K562 (cell line): ENCODE results near the gene FADS1. TPM values are rescaled to one million over a fixed set of nuclear protein-coding genes. Genes with fewer than 3 reads are reported as not detected.

Source experiments
- ATAC-seq: fragments of 200-7000 bp; cut with Tn5 transposase; 3 replicates; pipeline ENCODE4 v1.9.1; 2020; ENCODE audit warnings: moderate library complexity
- BruUV-seq: library from RNA; stranded (reverse); fragments of 400-500 nt; replicated peaks from 2 replicates; lab custom pipeline; 2021; lab: Mats Ljungman, UMichigan
- CTCF ChIA-PET: fragments of 300-600 bp; formaldehyde crosslinking; extraction: SDS; loops from one replicate; lab custom pipeline; 2021; ENCODE audit warnings: low intra/inter-chr PET ratio; lab: Yijun Ruan, JAX
- POLR2A ChIA-PET: fragments of 300-600, 350-650 bp; sonication (Branson Sonifier 250); formaldehyde crosslinking; extraction: SDS; loops from one replicate; lab custom pipeline; 2021; ENCODE audit warnings: antibody characterized with exemption, inconsistent platforms; lab: Yijun Ruan, JAX
- DNase-seq, 4 experiments: peaks; one replicate each; pipeline versions ENCODE4 v3.0.0 to v3.0.0-alpha.2; 2011 to 2018; ENCODE audit warnings: low spot score in 3 of 4, mixed read lengths in 3 of 4; ENCODE audit errors: extremely low read depth in 1 of 4
- FAIRE-seq: peaks from 2 replicates; lab custom pipeline; 2011; peaks lifted over from hg19 to GRCh38; lab: Jason Lieb, UNC
- H2AFZ ChIP-seq: 2 replicates; pipeline ENCODE4 v1.6.0; 2011; ENCODE audit warnings: low read depth, low read length, control low read depth, inconsistent platforms
- H3K27ac ChIP-seq: fragments of 200-600 bp; 3 replicates; pipeline ENCODE4 v1.8.0; 2011; ENCODE audit warnings: low read depth, mild to moderate bottlenecking, control low read depth, inconsistent platforms, low read length, moderate library complexity, mixed read lengths; ENCODE audit errors: extremely low read depth
- H3K27me3 ChIP-seq, 2 experiments: fragments of 300-600 bp in 1 of 2; 2 replicates in 1 of 2; 3 replicates in 1 of 2; pipeline versions ENCODE4 v1.6.0 to v1.8.0; 2011; ENCODE audit warnings: inconsistent platforms in 2 of 2, low read length in 2 of 2, mild to moderate bottlenecking in 1 of 2, mixed read lengths in 1 of 2, moderate library complexity in 1 of 2; ENCODE audit not compliant: control insufficient read depth in 2 of 2, insufficient read depth in 2 of 2
- H3K36me3 ChIP-seq: fragments of 300-600 bp; 3 replicates; pipeline ENCODE4 v1.8.0; 2011; ENCODE audit warnings: mild to moderate bottlenecking, low read length, inconsistent platforms; ENCODE audit not compliant: control insufficient read depth, insufficient read depth
- H3K4me1 ChIP-seq, 2 experiments: fragments of 200-600 bp in 1 of 2; replicated peaks in 1 of 2; 2 replicates in 1 of 2; 3 replicates in 1 of 2; pipeline versions ENCODE4 v1.5.1 to v1.8.0; 2011; ENCODE audit warnings: inconsistent platforms in 2 of 2, low read length in 2 of 2, mild to moderate bottlenecking in 1 of 2, mixed read lengths in 1 of 2, moderate library complexity in 1 of 2; ENCODE audit not compliant: control insufficient read depth in 2 of 2, insufficient read depth in 2 of 2
- H3K4me2 ChIP-seq: 2 replicates; pipeline ENCODE4 v1.6.1; 2011; ENCODE audit warnings: low read length, control low read depth, inconsistent platforms, mixed read lengths; ENCODE audit not compliant: insufficient read depth
- H3K4me3 ChIP-seq: fragments of 200-600 bp; sonication (generic), shearing (Covaris generic); 2 replicates; pipeline ENCODE4 v1.5.1; 2016; ENCODE audit warnings: control low read depth, inconsistent platforms
- H3K79me2 ChIP-seq: fragments of 200-600 bp; 3 replicates; pipeline ENCODE4 v1.8.0; 2011; ENCODE audit warnings: low read length, inconsistent platforms; ENCODE audit not compliant: control insufficient read depth, insufficient read depth
- H3K9ac ChIP-seq, 2 experiments: 2 replicates each; pipeline versions ENCODE4 v1.6.0 to v1.6.1; 2011; ENCODE audit warnings: low read depth in 2 of 2, low read length in 2 of 2, control low read depth in 1 of 2, inconsistent platforms in 1 of 2, mild to moderate bottlenecking in 1 of 2, mixed read lengths in 1 of 2; ENCODE audit not compliant: insufficient read depth in 1 of 2
- H3K9me1 ChIP-seq: one replicate; pipeline ENCODE4 v1.6.0; 2011; ENCODE audit warnings: inconsistent platforms, mild to moderate bottlenecking, low read length, moderate library complexity; ENCODE audit not compliant: control insufficient read depth, insufficient read depth
- H3K9me3 ChIP-seq: replicated peaks from 2 replicates; pipeline ENCODE4 v1.5.1; 2011; ENCODE audit warnings: low read depth, low read length, inconsistent platforms; ENCODE audit not compliant: control insufficient read depth, insufficient read depth
- H4K20me1 ChIP-seq: replicated peaks from 2 replicates; pipeline ENCODE4 v1.6.1; 2011; ENCODE audit warnings: low read length, inconsistent platforms, mixed read lengths; ENCODE audit not compliant: control insufficient read depth, insufficient read depth
- BCLAF1 ChIP-seq, 2 experiments: fragments of 450-650 bp in 1 of 2; IDR thresholded peaks; 2 replicates each; pipeline ENCODE4 v1.6.1; 2011 to 2017; ENCODE audit warnings: low read depth in 2 of 2, antibody characterized with exemption in 1 of 2, borderline replicate concordance in 1 of 2, low read length in 1 of 2, mild to moderate bottlenecking in 1 of 2, mixed read lengths in 1 of 2; ENCODE audit not compliant: control insufficient read depth in 1 of 2
- BRD9 ChIP-seq: fragments of 450-650 bp; IDR thresholded peaks from 2 replicates; pipeline ENCODE4 v1.6.1; 2018; ENCODE audit warnings: low read depth; ENCODE audit not compliant: partially characterized antibody
- CREM ChIP-seq: IDR thresholded peaks from 2 replicates; pipeline ENCODE4 v1.6.1; 2014; ENCODE audit warnings: antibody characterized with exemption, low read depth
- CTBP1 ChIP-seq: fragments of 450-650 bp; IDR thresholded peaks from 2 replicates; pipeline ENCODE4 v1.6.1; 2016; ENCODE audit warnings: borderline replicate concordance
- E2F5 ChIP-seq: sonication (generic); formaldehyde crosslinking; IDR thresholded peaks from 2 replicates; pipeline ENCODE4 v1.8.0; 2022; ENCODE audit warnings: mild to moderate bottlenecking, missing genetic modification reagents
- FOXK2 ChIP-seq, 2 experiments: fragments of 450-650 bp; IDR thresholded peaks in 1 of 2; conservative IDR thresholded peaks in 1 of 2; 2 replicates each; pipeline ENCODE4 v1.6.1; 2016; ENCODE audit warnings: low read depth in 2 of 2, mild to moderate bottlenecking in 1 of 2
- LCOR ChIP-seq: sonication (generic); formaldehyde crosslinking; IDR thresholded peaks from 2 replicates; pipeline ENCODE4 v1.8.0; 2022; ENCODE audit warnings: mild to moderate bottlenecking, missing genetic modification reagents
- MCM2 ChIP-seq: fragments of 450-650 bp; IDR thresholded peaks from 2 replicates; pipeline ENCODE4 v1.6.1; 2017; ENCODE audit warnings: low read depth, mild to moderate bottlenecking
- MTA1 ChIP-seq: fragments of 450-650 bp; IDR thresholded peaks from 2 replicates; pipeline ENCODE4 v1.6.1; 2017; ENCODE audit warnings: borderline replicate concordance
- MTA3 ChIP-seq: fragments of 450-650 bp; formaldehyde crosslinking; IDR thresholded peaks from 2 replicates; pipeline ENCODE4 v1.6.1; 2017; ENCODE audit warnings: mild to moderate bottlenecking, borderline replicate concordance
- POLR2AphosphoS5 ChIP-seq: IDR thresholded peaks from 2 replicates; pipeline ENCODE4 v1.6.1; 2011; ENCODE audit warnings: mild to moderate bottlenecking, low read depth, low read length, moderate library complexity; ENCODE audit not compliant: control insufficient read depth, insufficient read depth
- RFX1 ChIP-seq: fragments of 450-650 bp; IDR thresholded peaks from 2 replicates; pipeline ENCODE4 v1.6.1; 2016; ENCODE audit warnings: mild to moderate bottlenecking, moderate library complexity
- TGIF2 ChIP-seq: sonication (generic); formaldehyde crosslinking; IDR thresholded peaks from 2 replicates; pipeline ENCODE4 v1.8.1; 2022; ENCODE audit warnings: mild to moderate bottlenecking, missing genetic modification reagents, moderate library complexity
- ZNF584 ChIP-seq: fragments of 200-800 bp; sonication (Bioruptor generic); IDR thresholded peaks from 2 replicates; pipeline ENCODE4 v1.6.1; 2016; ENCODE audit warnings: low read depth, mild to moderate bottlenecking, missing genetic modification characterization, missing compliant biosample characterization
- ZNF695 ChIP-seq: fragments of 450-650 bp; formaldehyde crosslinking; IDR thresholded peaks from 2 replicates; pipeline ENCODE4 v1.4.0; 2020; ENCODE audit warnings: mild to moderate bottlenecking, moderate library complexity
- WGBS: fragments of 100-300 bp; shearing (Covaris generic); methylation state at CpG from one replicate; pipeline ENCODE4 v1.1.6; 2016; ENCODE audit warnings: low coverage, mixed read lengths; ENCODE audit not compliant: insufficient coverage; ENCODE audit errors: missing lambda C conversion rate; 5-methylcytosine and 5-hydroxymethylcytosine counted together
- in situ Hi-C: fragments of 300-500 bp; cut with MboI; formaldehyde crosslinking; loops from 4 replicates; pipeline ENCODE4 v1.15.0; 2018; ENCODE audit warnings: inconsistent platforms, mixed read lengths
- intact Hi-C: fragments of 100-400 bp; cut with micrococcal nuclease; formaldehyde crosslinking; loops from 2 replicates; pipeline ENCODE4 v1.14.2; 2022
- polyA plus RNA-seq, 8 experiments: library from polyadenylated mRNA; depleted of rRNA in 4 of 8; stranded (reverse) in 5 of 8; unstranded in 3 of 8; fragments of >200 nt; fragmentation: Nextera tagmentation in 2 of 8; fragmentation: Illumina TruSeq in 1 of 8; extraction: Ambion mirVana in 2 of 8; extraction: Trizol in 1 of 8; gene quantifications; 2 replicates each; pipeline versions ENCODE4 v1.2.1 to v1.2.3, GENCODE V29; 2011 to 2014; ENCODE audit warnings: inconsistent platforms in 1 of 8, missing spikeins in 1 of 8
- total RNA-seq, 7 experiments: library from RNA; depleted of rRNA in 6 of 7; stranded (reverse); fragments of >200 nt in 6 of 7; fragmentation: Illumina TruSeq in 2 of 7; extraction: Trizol in 2 of 7; gene quantifications; 2 replicates each; pipeline versions ENCODE4 v1.2.1 to v1.2.3, GENCODE V29; 2011 to 2021; ENCODE audit warnings: low replicate concordance in 1 of 7
- TF ChIP-seq, protein P1 (sequence below): fragments of 450-650 bp; IDR thresholded peaks from 2 replicates; pipeline ENCODE4 v1.6.1; 2016; ENCODE audit warnings: borderline replicate concordance

Gene FADS1
- total and polyA plus RNA-seq, 9 of the 15 experiments (the other 6 are each of a cell fraction or from before 2014, with no cell fraction given), result 110 to 864 (median 364) TPM

- Histone ChIP-seq H3K79me2 (peaks cover 71% of the 10 kb centered on the region), H3K27ac (peak overlapping the region; percentile 100), H3K9me3 (no peaks in the 10 kb centered on the region), H3K9ac (peak overlapping the region; percentile 100), H3K9me1 (no peaks in the 10 kb centered on the region), H3K4me2 (peak overlapping the region; percentile 97), H3K36me3 (peaks cover 73% of the 10 kb centered on the region), H3K27me3 (no peaks in the 10 kb centered on the region), H3K4me3 (peak overlapping the region; percentile 83), H2AFZ (peak overlapping the region; percentile 99), H4K20me1 (no peaks in the 10 kb centered on the region; the same call in 1 of the 2 replicates), H3K4me1 (peaks cover 14 to 16% of the 10 kb centered on the region in 2 experiments; a peak in 4 of 5 replicates)
- FAIRE-seq (peak; percentile 79), DNase-seq (peak; percentile 52 to 84 (median 63)), ATAC-seq (peak; percentile 72)
- POLR2A ChIA-PET, result interaction anchor here (0.6 to 3.0 kb wide), 27 partner anchors 9 to 393 kb away, joined by 3 to 23 read pairs (median 6); partner anchors contain the start of genes BEST1, FADS1 and FTH1
- 3% methylated on average over 14 of the region's 14 CpGs for WGBS
- CTCF ChIA-PET, result no interaction called here
- in situ Hi-C loops (loop anchor here (5.0 kb wide), 1 partner anchor 45 kb away; no protein-coding TSS in a partner anchor), intact Hi-C loops (loop anchor here (1.0 kb wide), 1 partner anchor 42 kb away; no protein-coding TSS in a partner anchor)
- BruUV-seq, result TSS peak; percentile 82
- TF ChIP-seq POLR2AphosphoS5, result peak; percentile 47; the same call in 1 of the 2 replicates
- peak in 1 of 2 experiments; percentile 62; a peak in 1 of 4 replicates for TF ChIP-seq FOXK2 (conservative IDR thresholded peaks at IDR 0.05 in 1 of 2, IDR thresholded peaks at IDR 0.05 in 1 of 2; ENCODE audit: low read depth in 2 of 2)
- TF ChIP-seq TGIF2 (CRISPR knock-in tag), result no peak
- TF ChIP-seq, protein P1, sequence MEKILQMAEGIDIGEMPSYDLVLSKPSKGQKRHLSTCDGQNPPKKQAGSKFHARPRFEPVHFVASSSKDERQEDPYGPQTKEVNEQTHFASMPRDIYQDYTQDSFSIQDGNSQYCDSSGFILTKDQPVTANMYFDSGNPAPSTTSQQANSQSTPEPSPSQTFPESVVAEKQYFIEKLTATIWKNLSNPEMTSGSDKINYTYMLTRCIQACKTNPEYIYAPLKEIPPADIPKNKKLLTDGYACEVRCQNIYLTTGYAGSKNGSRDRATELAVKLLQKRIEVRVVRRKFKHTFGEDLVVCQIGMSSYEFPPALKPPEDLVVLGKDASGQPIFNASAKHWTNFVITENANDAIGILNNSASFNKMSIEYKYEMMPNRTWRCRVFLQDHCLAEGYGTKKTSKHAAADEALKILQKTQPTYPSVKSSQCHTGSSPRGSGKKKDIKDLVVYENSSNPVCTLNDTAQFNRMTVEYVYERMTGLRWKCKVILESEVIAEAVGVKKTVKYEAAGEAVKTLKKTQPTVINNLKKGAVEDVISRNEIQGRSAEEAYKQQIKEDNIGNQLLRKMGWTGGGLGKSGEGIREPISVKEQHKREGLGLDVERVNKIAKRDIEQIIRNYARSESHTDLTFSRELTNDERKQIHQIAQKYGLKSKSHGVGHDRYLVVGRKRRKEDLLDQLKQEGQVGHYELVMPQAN, result 0 out of 2 replicates have a peak, but pooled peaks have one; percentile 11
- 0 out of 2 replicates have a peak, but pooled peaks have one; percentile 9 for TF ChIP-seq MTA3
- TF ChIP-seq RFX1, result peak; percentile 22; the same call in 1 of the 2 replicates
- TF ChIP-seq ZNF584 (CRISPR knock-in tag), result no peak
- no peak for TF ChIP-seq ZNF695 (CRISPR knock-in tag)
- no peak for TF ChIP-seq MTA1
- peak; percentile 90 for TF ChIP-seq BRD9
- 0 out of 2 replicates have a peak, but pooled peaks have one; percentile 12 for TF ChIP-seq CTBP1
- TF ChIP-seq LCOR (CRISPR knock-in tag), result no peak
- TF ChIP-seq E2F5 (CRISPR knock-in tag), result no peak
- TF ChIP-seq BCLAF1 (IDR thresholded peaks at IDR 0.05; ENCODE audit: borderline replicate concordance in 1 of 2, control insufficient read depth in 1 of 2, low read depth in 2 of 2, low read length in 1 of 2), result no peak
- TF ChIP-seq MCM2, result no peak
- TF ChIP-seq CREM, result peak; percentile 71
Measured at GRCh38 chr11:61791737-61792309, 25.0 kb downstream of the FADS1 start.
